Keratinocyte (primary cell): ENCODE results near the gene MAP4K2. TPM values are rescaled to one million over a fixed set of nuclear protein-coding genes. Genes with fewer than 3 reads are reported as not detected.
A peak's percentile ranks its signal among the peaks of the same experiment; 100 is the strongest.

ENCODE experiments used
- DNase-seq: peaks from one replicate; pipeline ENCODE4 v3.0.0-alpha.2; 2011; ENCODE audit warnings: low read depth, missing footprints, low spot score
- FAIRE-seq: peaks from 2 replicates; lab custom pipeline; 2011; peaks lifted over from hg19 to GRCh38; lab: Jason Lieb, UNC
- H2AFZ ChIP-seq: 2 replicates; pipeline ENCODE4 v1.6.0; 2012; ENCODE audit warnings: low read length, control low read depth, inconsistent platforms; ENCODE audit not compliant: control insufficient read depth
- H3K27ac ChIP-seq: 2 replicates; pipeline ENCODE4 v1.5.1; 2011; ENCODE audit warnings: low read length; ENCODE audit not compliant: control insufficient read depth, insufficient read depth
- H3K27me3 ChIP-seq: 3 replicates; pipeline ENCODE4 v1.6.0; 2011; ENCODE audit warnings: low read length; ENCODE audit not compliant: control insufficient read depth, insufficient read depth; ENCODE audit errors: extremely low read depth
- H3K36me3 ChIP-seq, 2 experiments: 2 replicates in 1 of 2; 3 replicates in 1 of 2; pipeline ENCODE4 v1.5.1; 2011; ENCODE audit warnings: low read length in 2 of 2, mild to moderate bottlenecking in 1 of 2; ENCODE audit not compliant: control insufficient read depth in 2 of 2, insufficient read depth in 2 of 2; ENCODE audit errors: extremely low read depth in 1 of 2
- H3K4me1 ChIP-seq: 3 replicates; pipeline ENCODE4 v1.5.1; 2011; ENCODE audit warnings: low read length; ENCODE audit not compliant: control insufficient read depth, insufficient read depth; ENCODE audit errors: extremely low read depth
- H3K4me2 ChIP-seq: 3 replicates; pipeline ENCODE4 v1.6.0; 2011; ENCODE audit warnings: low read depth, low read length; ENCODE audit not compliant: control insufficient read depth, insufficient read depth; ENCODE audit errors: extremely low read depth
- H3K4me3 ChIP-seq, 3 experiments: fragments of 200-600 bp in 1 of 3; sonication (generic) in 1 of 3; 2 replicates in 2 of 3; 3 replicates in 1 of 3; pipeline ENCODE4 v1.5.1; 2011 to 2016; ENCODE audit warnings: low read length in 3 of 3, mild to moderate bottlenecking in 3 of 3, control low read depth in 2 of 3, inconsistent platforms in 1 of 3, low read depth in 1 of 3, mixed read lengths in 1 of 3, mixed run types in 1 of 3, moderate library complexity in 1 of 3; ENCODE audit not compliant: control insufficient read depth in 2 of 3, insufficient read depth in 2 of 3; ENCODE audit errors: extremely low read depth in 1 of 3
- H3K79me2 ChIP-seq: 2 replicates; pipeline ENCODE4 v1.6.0; 2012; ENCODE audit warnings: low read length; ENCODE audit not compliant: control insufficient read depth, insufficient read depth
- H3K9ac ChIP-seq: 3 replicates; pipeline ENCODE4 v1.6.0; 2011; ENCODE audit warnings: low read length; ENCODE audit not compliant: control insufficient read depth, insufficient read depth; ENCODE audit errors: extremely low read depth
- H3K9me1 ChIP-seq: 3 replicates; pipeline ENCODE4 v1.6.0; 2011; ENCODE audit warnings: low read length; ENCODE audit not compliant: control insufficient read depth, insufficient read depth; ENCODE audit errors: extremely low read depth
- H3K9me3 ChIP-seq: 2 replicates; pipeline ENCODE4 v1.5.1; 2012; ENCODE audit warnings: low read depth, low read length; ENCODE audit not compliant: control insufficient read depth
- H4K20me1 ChIP-seq: 3 replicates; pipeline ENCODE4 v1.6.0; 2011; ENCODE audit warnings: low read length; ENCODE audit not compliant: control insufficient read depth, insufficient read depth; ENCODE audit errors: extremely low read depth
- EZH2 ChIP-seq: IDR thresholded peaks from one replicate; pipeline ENCODE4 v1.6.1; 2012; ENCODE audit warnings: inconsistent platforms, mild to moderate bottlenecking, low read length, moderate library complexity
- dilution Hi-C: fragments of 300-500 bp; cut with MboI; formaldehyde crosslinking; loops from one replicate; pipeline ENCODE4 v1.7.0; 2020; ENCODE audit warnings: low sequenced_read_pairs; ENCODE audit not compliant: extremely low pct_ligation_motif_present
- polyA plus RNA-seq, 5 experiments: library from polyadenylated mRNA; depleted of rRNA in 3 of 5; stranded (reverse) in 3 of 5; stranded (forward) in 1 of 5; unstranded in 1 of 5; fragments of >200 nt; gene quantifications; 1 replicate in 1 of 5; 2 replicates in 3 of 5; 3 replicates in 1 of 5; pipeline versions ENCODE4 v1.2.1 to v1.2.3, GENCODE V29; 2011 to 2012; ENCODE audit warnings: missing spikeins in 2 of 5, low read depth in 1 of 5, low replicate concordance in 1 of 5
- TF ChIP-seq, protein P1 (sequence below), 3 experiments: IDR thresholded peaks in 1 of 3; conservative IDR thresholded peaks in 1 of 3; optimal IDR thresholded peaks in 1 of 3; 2 replicates in 2 of 3; 3 replicates in 1 of 3; pipeline versions ENCODE3 to v1.5.1; 2011; ENCODE audit warnings: low read length in 3 of 3, mild to moderate bottlenecking in 3 of 3, moderate library complexity in 2 of 3, control low read depth in 1 of 3, inconsistent platforms in 1 of 3; ENCODE audit not compliant: insufficient read depth in 2 of 3; ENCODE audit errors: extremely low read depth in 1 of 3

Gene MAP4K2
- polyA plus RNA-seq, 1 donor (not counting 4 experiments of a cell fraction or from before 2014, with no cell fraction given) = 6.7 TPM

DNA sequence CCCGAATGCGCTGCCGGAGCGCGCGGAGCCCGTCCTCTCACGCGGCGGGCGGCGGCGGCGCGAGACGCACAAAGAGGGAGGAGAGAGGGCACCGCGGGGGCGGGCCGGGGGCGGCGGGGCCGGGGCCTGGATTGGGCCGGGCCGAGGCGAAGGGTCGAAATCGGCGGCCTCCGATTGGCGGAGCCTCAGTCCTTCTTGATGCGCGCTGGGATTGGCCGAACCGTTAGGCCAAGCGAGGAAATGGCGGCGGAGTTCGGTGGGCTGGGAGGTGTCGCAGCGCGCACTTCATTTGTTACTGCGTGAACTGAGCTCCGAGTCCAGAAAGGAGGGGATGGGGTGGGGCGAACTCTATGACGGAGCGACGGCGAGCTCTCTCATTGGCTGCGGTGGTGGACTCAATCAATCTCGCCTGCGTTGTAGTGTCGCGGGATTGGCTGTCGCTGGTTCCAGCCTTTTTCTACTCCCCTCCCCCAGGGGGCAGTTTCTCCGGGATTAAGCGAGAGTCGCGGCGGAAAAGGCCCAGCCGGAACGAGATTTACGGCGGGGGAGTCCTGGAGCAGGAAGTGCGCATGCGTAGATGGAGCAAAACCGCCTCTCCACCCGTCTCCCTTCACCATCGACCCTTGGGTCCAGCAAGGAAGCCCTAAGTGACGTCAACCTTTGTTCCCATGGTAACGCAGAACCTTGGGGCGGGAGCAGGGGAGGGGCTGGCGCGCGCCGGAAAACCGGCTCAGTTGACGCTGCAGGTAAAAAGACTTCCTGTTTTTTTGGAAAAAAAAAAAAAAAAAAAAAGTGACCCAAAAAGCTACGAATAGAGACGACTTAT is 24.3 kb downstream of the MAP4K2 start, which contains the start of gene SF1:
TSS of gene SF1 (minus strand) at position 70 of the 826 bp plus-strand sequence. CDS start 150 bp downstream, outside the sequence.
- no peaks in the 10 kb centered on the region for H3K9me1 ChIP-seq
- TF ChIP-seq, protein P1, sequence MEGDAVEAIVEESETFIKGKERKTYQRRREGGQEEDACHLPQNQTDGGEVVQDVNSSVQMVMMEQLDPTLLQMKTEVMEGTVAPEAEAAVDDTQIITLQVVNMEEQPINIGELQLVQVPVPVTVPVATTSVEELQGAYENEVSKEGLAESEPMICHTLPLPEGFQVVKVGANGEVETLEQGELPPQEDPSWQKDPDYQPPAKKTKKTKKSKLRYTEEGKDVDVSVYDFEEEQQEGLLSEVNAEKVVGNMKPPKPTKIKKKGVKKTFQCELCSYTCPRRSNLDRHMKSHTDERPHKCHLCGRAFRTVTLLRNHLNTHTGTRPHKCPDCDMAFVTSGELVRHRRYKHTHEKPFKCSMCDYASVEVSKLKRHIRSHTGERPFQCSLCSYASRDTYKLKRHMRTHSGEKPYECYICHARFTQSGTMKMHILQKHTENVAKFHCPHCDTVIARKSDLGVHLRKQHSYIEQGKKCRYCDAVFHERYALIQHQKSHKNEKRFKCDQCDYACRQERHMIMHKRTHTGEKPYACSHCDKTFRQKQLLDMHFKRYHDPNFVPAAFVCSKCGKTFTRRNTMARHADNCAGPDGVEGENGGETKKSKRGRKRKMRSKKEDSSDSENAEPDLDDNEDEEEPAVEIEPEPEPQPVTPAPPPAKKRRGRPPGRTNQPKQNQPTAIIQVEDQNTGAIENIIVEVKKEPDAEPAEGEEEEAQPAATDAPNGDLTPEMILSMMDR (optimal IDR thresholded peaks at IDR 0.05 in 1 of 3, IDR thresholded peaks at IDR 0.05 in 1 of 3, conservative IDR thresholded peaks at IDR 0.05 in 1 of 3; ENCODE audit: extremely low read depth in 1 of 3, insufficient read depth in 2 of 3, low read length in 3 of 3) = no peak
- TF ChIP-seq EZH2 = no peak
- peaks cover 16 to 30% of the 10 kb centered on the region in 2 experiments for H3K36me3 ChIP-seq
- dilution Hi-C loops = no loop called here
- no peaks in the 10 kb centered on the region for H3K27me3 ChIP-seq
- peak within 1 kb of the TSS; percentile 91 for H3K9ac ChIP-seq
- H2AFZ ChIP-seq = peak within 1 kb of the TSS; percentile 86
- H4K20me1 ChIP-seq = peaks cover 34% of the 10 kb centered on the region
- DNase-seq (peak; percentile 97), FAIRE-seq (peak; percentile 74)
- H3K4me2 ChIP-seq = peak within 1 kb of the TSS; percentile 100
- H3K27ac ChIP-seq = peak within 1 kb of the TSS; percentile 93
- H3K79me2 ChIP-seq = peaks cover 39% of the 10 kb centered on the region
- peaks cover 16% of the 10 kb centered on the region for H3K4me1 ChIP-seq
- peak within 1 kb of the TSS; percentile 67 to 100 (median 99) for H3K4me3 ChIP-seq
- H3K9me3 ChIP-seq = no peaks in the 10 kb centered on the region

DNA sequence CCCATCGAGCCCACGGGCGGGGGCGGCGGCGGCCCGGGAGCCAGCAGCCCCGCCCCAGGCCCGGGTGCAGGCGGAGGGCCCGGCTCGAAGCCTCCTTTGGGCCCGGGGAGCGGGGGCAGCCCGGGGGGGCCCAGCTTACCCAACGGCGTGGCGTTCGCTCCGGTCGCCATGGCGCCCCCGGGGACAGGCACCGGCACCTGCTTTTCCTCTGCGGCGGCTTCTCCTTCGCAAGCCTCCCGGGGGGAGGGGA is 24.9 kb downstream of the MAP4K2 start:
- Histone ChIP-seq H3K4me3 (peak overlapping the region; percentile 63 to 81 (median 67)), H3K27me3 (no peaks in the 10 kb centered on the region), H2AFZ (no peak overlapping the region), H3K79me2 (peaks cover 44% of the 10 kb centered on the region), H4K20me1 (peaks cover 39% of the 10 kb centered on the region), H3K4me1 (peaks cover 16% of the 10 kb centered on the region), H3K9ac (peak overlapping the region; percentile 91), H3K9me3 (no peaks in the 10 kb centered on the region), H3K4me2 (no peak overlapping the region), H3K36me3 (peaks cover 19 to 35% of the 10 kb centered on the region in 2 experiments), H3K9me1 (no peaks in the 10 kb centered on the region), H3K27ac (peak overlapping the region; percentile 93)
- TF ChIP-seq, protein P1 (optimal IDR thresholded peaks at IDR 0.05 in 1 of 3, IDR thresholded peaks at IDR 0.05 in 1 of 3, conservative IDR thresholded peaks at IDR 0.05 in 1 of 3; ENCODE audit: extremely low read depth in 1 of 3, insufficient read depth in 2 of 3, low read length in 3 of 3) = no peak
- TF ChIP-seq EZH2 = no peak
- DNase-seq = no peak
- dilution Hi-C loops = no loop called here
- FAIRE-seq = no peak
